ENCODE measurements around the gene KLHDC8A. TPM values are rescaled to one million over a fixed set of nuclear protein-coding genes. Genes with fewer than 3 reads are reported as not detected.

Gene KLHDC8A
- polyA plus RNA-seq, 4 donors, result 0.22 to 1.7 (median 1.1) TPM

DNA sequence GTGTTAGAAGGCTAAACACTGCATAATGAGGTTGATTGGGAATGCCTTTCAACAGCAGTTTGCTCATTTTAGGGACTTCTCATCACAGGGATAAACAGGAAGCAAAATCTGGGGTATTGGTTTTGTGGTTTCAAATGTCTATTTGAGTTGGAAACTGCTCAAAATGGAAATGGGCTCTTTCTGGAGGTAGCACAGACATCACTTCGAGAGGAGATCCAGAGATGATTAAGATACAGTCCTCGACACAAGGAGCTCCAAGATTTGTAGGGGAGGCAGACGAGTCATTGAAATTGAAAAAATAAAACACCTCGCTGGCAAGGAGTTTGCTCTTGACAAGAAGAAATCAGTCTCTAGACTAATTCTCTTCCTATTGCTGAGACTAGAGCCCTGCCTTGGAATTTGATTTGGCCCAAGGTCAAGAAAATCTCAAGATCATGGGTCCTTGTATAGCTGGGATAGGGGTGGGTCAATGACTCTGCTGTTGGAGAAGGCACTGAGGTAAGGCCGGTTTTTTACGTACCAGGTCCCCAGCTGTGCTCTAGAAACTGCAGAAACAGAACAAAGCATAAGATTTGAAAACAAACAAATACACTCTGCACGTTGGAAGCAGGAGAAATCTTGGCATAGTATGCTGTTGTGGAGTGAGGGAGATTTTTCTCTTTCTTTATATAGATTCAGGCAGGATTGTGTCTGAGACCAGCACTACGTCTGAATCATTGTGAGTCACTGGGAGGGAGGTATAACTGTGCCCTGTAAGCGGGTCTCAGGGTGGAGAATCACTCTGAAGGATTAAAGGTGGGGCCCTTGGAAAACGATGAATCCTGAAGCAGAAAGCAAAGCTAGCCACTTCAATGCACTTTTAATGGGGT, 17.7 kb upstream of the KLHDC8A start:
- no peak for DNase-seq
- Histone ChIP-seq H3K36me3 (ENCODE audit: control insufficient read depth in 3 of 3, insufficient read depth in 2 of 3, low read depth in 1 of 3, low read length in 3 of 3) (no peaks in the 10 kb centered on the region), H3K27me3 (ENCODE audit: control insufficient read depth in 3 of 3, insufficient read depth in 3 of 3, low read length in 3 of 3) (peaks cover 0 to 4% (median 2%) of the 10 kb centered on the region in 3 donors), H3K4me3 (ENCODE audit: low read depth in 1 of 3, low read length in 3 of 3) (no peak overlapping the region), H3K9me3 (ENCODE audit: control insufficient read depth in 2 of 2, insufficient read depth in 1 of 2, low read depth in 1 of 2, low read length in 1 of 2) (no peaks in the 10 kb centered on the region), H3K4me1 (ENCODE audit: control insufficient read depth in 3 of 3, insufficient read depth in 2 of 3, low read depth in 1 of 3, low read length in 2 of 3) (no peaks in the 10 kb centered on the region), H3K27ac (ENCODE audit: low read depth in 1 of 3, low read length in 2 of 3) (no peak overlapping the region)
- WGBS, 3 donors, result 44 to 59% (median 45%) methylated on average over 10 of the region's 10 CpGs
- no peak for FAIRE-seq

DNA sequence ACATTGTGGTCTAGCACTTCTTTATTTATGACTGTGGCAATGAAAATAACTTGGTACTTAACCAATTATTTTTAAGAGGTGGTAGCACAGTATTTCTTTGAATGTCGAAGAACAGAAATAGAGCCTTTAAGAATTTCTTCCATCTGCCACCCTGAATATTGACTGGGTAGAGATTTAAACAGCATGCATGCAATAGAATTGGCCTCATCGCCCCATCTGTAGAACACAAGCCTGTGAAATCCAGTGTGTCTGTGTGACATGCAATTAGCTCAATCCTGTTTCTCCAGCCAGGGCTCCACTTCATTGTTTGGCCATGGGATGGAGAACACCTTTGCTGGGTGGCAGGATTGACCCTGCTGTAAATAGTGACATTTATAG, 17.1 kb upstream of the KLHDC8A start:
- FAIRE-seq, result no peak
- no peak overlapping the region for H3K27ac ChIP-seq (ENCODE audit: low read depth in 1 of 3, low read length in 2 of 3)

DNA sequence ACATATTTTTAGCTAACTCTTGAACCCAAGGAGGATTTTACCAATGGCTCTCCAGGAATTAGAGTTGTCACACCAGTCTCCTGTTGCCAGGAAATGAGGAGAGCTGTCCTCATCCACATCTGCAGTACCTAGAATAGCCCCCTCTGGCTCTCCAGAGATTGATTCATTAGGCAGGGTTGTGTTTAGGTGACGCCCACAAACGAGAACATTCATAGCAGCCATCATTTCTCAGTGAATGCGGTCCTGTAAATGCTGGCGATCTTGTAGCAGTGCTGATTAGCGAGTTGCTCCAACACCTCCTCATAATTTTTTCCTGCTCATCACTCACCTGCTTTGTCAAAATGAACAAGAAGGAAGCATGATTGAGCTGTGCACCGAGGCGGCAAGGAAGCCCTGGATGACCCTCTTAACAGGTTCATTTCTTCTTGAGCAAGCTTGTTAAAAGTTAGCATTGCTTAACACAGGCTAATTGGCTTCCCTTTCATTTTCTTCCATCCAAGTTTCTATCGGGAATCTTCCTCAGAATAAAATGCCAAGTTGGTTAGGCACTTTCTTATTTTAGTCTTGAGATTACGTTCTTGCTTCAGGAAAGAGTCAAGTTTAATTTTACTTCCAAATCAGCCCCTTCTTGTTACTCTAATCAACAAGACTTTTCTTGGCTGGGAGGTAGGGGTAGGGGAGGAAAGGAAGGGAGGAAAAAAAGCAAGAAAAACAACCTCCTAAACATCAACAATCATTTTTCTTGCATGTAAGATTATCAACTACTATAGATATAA, 16.5 kb upstream of the KLHDC8A start:
- Histone ChIP-seq H3K4me3 (ENCODE audit: low read depth in 1 of 3, low read length in 3 of 3) (no peak overlapping the region), H3K27ac (ENCODE audit: low read depth in 1 of 3, low read length in 2 of 3) (no peak overlapping the region), H3K9me3 (ENCODE audit: control insufficient read depth in 2 of 2, insufficient read depth in 1 of 2, low read depth in 1 of 2, low read length in 1 of 2) (no peaks in the 10 kb centered on the region), H3K36me3 (ENCODE audit: control insufficient read depth in 3 of 3, insufficient read depth in 2 of 3, low read depth in 1 of 3, low read length in 3 of 3) (no peaks in the 10 kb centered on the region), H3K27me3 (ENCODE audit: control insufficient read depth in 3 of 3, insufficient read depth in 3 of 3, low read length in 3 of 3) (peaks cover 0 to 3% (median 2%) of the 10 kb centered on the region in 3 donors), H3K4me1 (ENCODE audit: control insufficient read depth in 3 of 3, insufficient read depth in 2 of 3, low read depth in 1 of 3, low read length in 2 of 3) (no peaks in the 10 kb centered on the region)
- 56 to 71% (median 68%) methylated on average over 9 of the region's 9 CpGs for WGBS, 3 donors
- DNase-seq (no peak), FAIRE-seq (no peak)

More for the DNA sequence above, 17.1 kb upstream of the KLHDC8A start:
- DNase-seq, result no peak
- Histone ChIP-seq H3K27me3 (ENCODE audit: control insufficient read depth in 3 of 3, insufficient read depth in 3 of 3, low read length in 3 of 3) (peaks cover 0 to 4% (median 2%) of the 10 kb centered on the region in 3 donors), H3K36me3 (ENCODE audit: control insufficient read depth in 3 of 3, insufficient read depth in 2 of 3, low read depth in 1 of 3, low read length in 3 of 3) (no peaks in the 10 kb centered on the region), H3K4me1 (ENCODE audit: control insufficient read depth in 3 of 3, insufficient read depth in 2 of 3, low read depth in 1 of 3, low read length in 2 of 3) (no peaks in the 10 kb centered on the region), H3K9me3 (ENCODE audit: control insufficient read depth in 2 of 2, insufficient read depth in 1 of 2, low read depth in 1 of 2, low read length in 1 of 2) (no peaks in the 10 kb centered on the region), H3K4me3 (ENCODE audit: low read depth in 1 of 3, low read length in 3 of 3) (no peak overlapping the region)
- 84 to 94% (median 93%) methylated on average over 2 of the region's 2 CpGs for WGBS, 3 donors

DNA sequence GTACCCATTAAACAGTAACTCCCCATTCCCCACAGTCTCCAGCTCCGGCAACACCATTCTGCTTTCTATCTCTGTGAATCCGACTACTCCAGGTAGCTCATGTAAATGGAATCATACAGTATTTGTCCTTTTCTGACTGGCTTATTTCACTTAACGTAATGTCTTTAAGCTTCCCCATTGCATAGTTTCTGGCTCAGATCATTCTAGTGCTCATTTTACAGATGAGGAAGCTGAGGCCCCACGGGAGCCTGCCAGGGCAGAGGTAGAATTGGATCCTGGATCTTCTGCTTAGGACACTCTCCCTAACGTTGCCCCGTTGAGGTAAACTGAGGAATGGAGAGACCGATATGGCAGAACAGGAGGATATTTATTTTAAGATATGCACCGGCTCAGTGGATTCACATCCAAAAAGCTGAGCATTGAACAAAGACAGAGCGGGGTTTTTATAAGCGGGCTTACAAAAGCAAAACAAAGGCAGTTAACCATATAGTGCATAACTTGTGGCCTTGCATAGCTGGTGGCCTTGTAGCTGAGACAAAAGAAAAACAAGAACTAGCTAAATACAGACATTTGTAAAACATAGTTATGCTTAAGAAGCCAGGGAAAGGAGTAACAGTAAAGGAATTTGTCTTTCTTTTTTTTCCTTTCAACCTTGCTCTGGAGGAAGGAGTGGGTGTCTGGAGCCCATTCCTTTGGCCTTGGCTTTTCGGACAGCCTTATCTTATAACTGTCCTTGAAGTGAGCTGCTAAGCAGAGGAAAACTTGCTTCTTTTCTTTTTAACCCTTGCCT, 15.3 kb upstream of the KLHDC8A start:
- H3K36me3 ChIP-seq (ENCODE audit: control insufficient read depth in 3 of 3, insufficient read depth in 2 of 3, low read depth in 1 of 3, low read length in 3 of 3), result no peaks in the 10 kb centered on the region
- DNase-seq (no peak), FAIRE-seq (no peak)
- no peaks in the 10 kb centered on the region for H3K4me1 ChIP-seq (ENCODE audit: control insufficient read depth in 3 of 3, insufficient read depth in 2 of 3, low read depth in 1 of 3, low read length in 2 of 3)
- H3K27me3 ChIP-seq (ENCODE audit: control insufficient read depth in 3 of 3, insufficient read depth in 3 of 3, low read length in 3 of 3), result no peaks in the 10 kb centered on the region
- no peaks in the 10 kb centered on the region for H3K9me3 ChIP-seq (ENCODE audit: control insufficient read depth in 2 of 2, insufficient read depth in 1 of 2, low read depth in 1 of 2, low read length in 1 of 2)
- no peak overlapping the region for H3K27ac ChIP-seq (ENCODE audit: low read depth in 1 of 3, low read length in 2 of 3)
- no peak overlapping the region for H3K4me3 ChIP-seq (ENCODE audit: low read depth in 1 of 3, low read length in 3 of 3)
- 72 to 79% (median 73%) methylated on average over 11 of the region's 11 CpGs for WGBS, 3 donors

DNA sequence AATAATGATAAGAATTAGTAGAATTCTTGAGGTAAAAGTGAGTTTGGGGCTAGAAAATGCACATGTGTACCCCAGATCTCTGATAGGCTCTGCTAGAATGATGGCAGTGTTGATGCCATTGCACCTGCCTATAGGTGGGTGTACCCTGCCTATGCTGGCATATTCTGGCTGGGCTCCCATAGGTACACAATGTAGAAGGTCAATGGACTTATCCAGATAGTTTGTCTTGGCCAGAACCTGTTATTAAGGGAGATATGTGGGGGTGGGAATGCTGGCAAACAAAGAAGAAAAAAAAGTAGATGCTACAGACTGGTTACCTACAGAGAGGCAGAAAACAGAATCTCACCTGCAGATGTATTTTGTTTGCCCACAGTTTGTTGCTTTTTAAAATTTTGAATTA, 14.1 kb upstream of the KLHDC8A start:
- H3K4me1 ChIP-seq (ENCODE audit: control insufficient read depth in 3 of 3, insufficient read depth in 2 of 3, low read depth in 1 of 3, low read length in 2 of 3), result no peaks in the 10 kb centered on the region
- H3K4me3 ChIP-seq (ENCODE audit: low read depth in 1 of 3, low read length in 3 of 3), result no peak overlapping the region
- H3K27me3 ChIP-seq (ENCODE audit: control insufficient read depth in 3 of 3, insufficient read depth in 3 of 3, low read length in 3 of 3), result no peaks in the 10 kb centered on the region
- no peak overlapping the region for H3K27ac ChIP-seq (ENCODE audit: low read depth in 1 of 3, low read length in 2 of 3)
- FAIRE-seq (no peak), DNase-seq (peak in 1 of 2 donors; percentile 58)
- no peaks in the 10 kb centered on the region for H3K36me3 ChIP-seq (ENCODE audit: control insufficient read depth in 3 of 3, insufficient read depth in 2 of 3, low read depth in 1 of 3, low read length in 3 of 3)
- H3K9me3 ChIP-seq (ENCODE audit: control insufficient read depth in 2 of 2, insufficient read depth in 1 of 2, low read depth in 1 of 2, low read length in 1 of 2), result no peaks in the 10 kb centered on the region

DNA sequence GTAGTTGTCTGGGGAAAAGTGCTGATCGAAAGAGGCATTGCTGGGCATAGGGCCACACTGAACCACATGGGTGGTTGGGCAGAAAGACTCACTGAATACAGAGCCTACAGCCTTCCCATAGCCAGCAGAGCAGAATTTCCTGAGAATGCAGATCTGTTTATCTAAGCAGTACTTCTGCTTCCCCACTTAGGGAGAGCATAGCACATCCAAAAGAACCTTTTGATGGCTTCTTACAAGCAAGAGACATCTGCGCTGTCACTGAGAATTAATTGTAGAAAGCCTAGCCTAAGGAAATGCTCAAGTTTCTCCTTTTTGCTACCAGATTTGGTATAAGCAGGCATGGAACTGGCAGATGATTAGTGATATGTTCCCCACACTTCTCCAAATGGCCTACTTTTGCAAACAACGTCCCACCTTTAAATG, 13.0 kb upstream of the KLHDC8A start:
- Histone ChIP-seq H3K4me3 (ENCODE audit: low read depth in 1 of 3, low read length in 3 of 3) (no peak overlapping the region), H3K27ac (ENCODE audit: low read depth in 1 of 3, low read length in 2 of 3) (no peak overlapping the region), H3K9me3 (ENCODE audit: control insufficient read depth in 2 of 2, insufficient read depth in 1 of 2, low read depth in 1 of 2, low read length in 1 of 2) (no peaks in the 10 kb centered on the region), H3K4me1 (ENCODE audit: control insufficient read depth in 3 of 3, insufficient read depth in 2 of 3, low read depth in 1 of 3, low read length in 2 of 3) (no peaks in the 10 kb centered on the region), H3K36me3 (ENCODE audit: control insufficient read depth in 3 of 3, insufficient read depth in 2 of 3, low read depth in 1 of 3, low read length in 3 of 3) (no peaks in the 10 kb centered on the region), H3K27me3 (ENCODE audit: control insufficient read depth in 3 of 3, insufficient read depth in 3 of 3, low read length in 3 of 3) (no peaks in the 10 kb centered on the region)
- WGBS, 3 donors, result 55 to 83% (median 61%) methylated on average over 3 of the region's 3 CpGs
- FAIRE-seq, result no peak
- DNase-seq, result no peak

DNA sequence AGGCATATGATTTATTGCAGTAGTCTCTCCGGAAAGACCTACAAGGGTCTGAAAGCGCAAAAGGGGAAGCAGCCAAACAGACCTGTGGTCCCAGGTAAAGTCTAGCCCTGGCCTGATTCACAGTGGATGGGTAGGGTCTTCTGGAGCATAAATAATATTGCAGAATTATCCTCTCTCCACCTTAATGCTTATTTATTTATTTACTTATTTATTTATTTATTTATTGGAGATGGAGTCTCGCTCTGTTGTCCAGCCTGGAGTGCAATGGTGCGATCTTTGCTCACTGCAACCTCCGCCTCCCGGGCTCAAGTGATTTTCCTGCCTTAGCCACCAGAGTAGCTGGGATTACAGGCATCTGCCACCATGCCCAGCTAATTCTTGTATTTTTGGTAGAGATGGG, 11.8 kb upstream of the KLHDC8A start:
- no peaks in the 10 kb centered on the region for H3K4me1 ChIP-seq (ENCODE audit: control insufficient read depth in 3 of 3, insufficient read depth in 2 of 3, low read depth in 1 of 3, low read length in 2 of 3)
- H3K9me3 ChIP-seq (ENCODE audit: control insufficient read depth in 2 of 2, insufficient read depth in 1 of 2, low read depth in 1 of 2, low read length in 1 of 2), result no peaks in the 10 kb centered on the region
- H3K27me3 ChIP-seq (ENCODE audit: control insufficient read depth in 3 of 3, insufficient read depth in 3 of 3, low read length in 3 of 3), result no peaks in the 10 kb centered on the region
- no peak overlapping the region for H3K27ac ChIP-seq (ENCODE audit: low read depth in 1 of 3, low read length in 2 of 3)
- no peaks in the 10 kb centered on the region for H3K36me3 ChIP-seq (ENCODE audit: control insufficient read depth in 3 of 3, insufficient read depth in 2 of 3, low read depth in 1 of 3, low read length in 3 of 3)
- no peak for FAIRE-seq
- H3K4me3 ChIP-seq (ENCODE audit: low read depth in 1 of 3, low read length in 3 of 3), result no peak overlapping the region
- WGBS, 3 donors, result 92 to 94% (median 94%) methylated on average over 6 of the region's 6 CpGs
- DNase-seq, result no peak

DNA sequence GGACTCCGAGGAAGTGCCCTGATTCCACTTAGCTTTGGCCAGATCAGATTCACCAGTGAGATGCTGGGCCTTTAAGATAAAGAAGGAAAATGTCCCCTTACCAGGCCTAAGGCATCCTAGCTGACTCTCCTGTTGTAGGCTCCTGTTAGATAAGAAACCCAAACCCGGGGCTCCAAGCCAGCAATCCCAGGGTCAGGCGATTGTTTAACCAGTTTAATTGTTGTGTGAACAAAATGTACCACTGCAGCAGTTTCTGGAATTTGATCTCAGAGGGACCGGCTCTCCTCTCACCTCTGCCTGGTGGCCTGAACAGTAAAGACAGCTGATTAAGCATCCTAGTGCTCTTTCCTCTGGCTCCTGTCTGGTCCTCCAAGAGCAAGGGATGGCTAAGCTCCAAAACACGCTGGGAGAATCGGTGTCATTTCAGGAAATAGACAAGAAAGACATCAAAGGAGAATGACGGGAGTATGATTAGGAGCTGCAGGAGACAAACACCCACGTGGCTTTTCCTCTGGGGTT, 9.3 kb upstream of the KLHDC8A start:
- H3K27me3 ChIP-seq (ENCODE audit: control insufficient read depth in 3 of 3, insufficient read depth in 3 of 3, low read length in 3 of 3), result peaks cover 0 to 1% (median 0%) of the 10 kb centered on the region in 3 donors
- H3K4me3 ChIP-seq (ENCODE audit: low read depth in 1 of 3, low read length in 3 of 3), result no peak overlapping the region
- no peaks in the 10 kb centered on the region for H3K4me1 ChIP-seq (ENCODE audit: control insufficient read depth in 3 of 3, insufficient read depth in 2 of 3, low read depth in 1 of 3, low read length in 2 of 3)
- no peak overlapping the region for H3K27ac ChIP-seq (ENCODE audit: low read depth in 1 of 3, low read length in 2 of 3)
- no peak for FAIRE-seq
- WGBS, 3 donors, result 10 to 39% (median 14%) methylated on average over 8 of the region's 8 CpGs
- DNase-seq, result peak in 1 of 2 donors; percentile 67
- no peaks in the 10 kb centered on the region for H3K36me3 ChIP-seq (ENCODE audit: control insufficient read depth in 3 of 3, insufficient read depth in 2 of 3, low read depth in 1 of 3, low read length in 3 of 3)
- no peaks in the 10 kb centered on the region for H3K9me3 ChIP-seq (ENCODE audit: control insufficient read depth in 2 of 2, insufficient read depth in 1 of 2, low read depth in 1 of 2, low read length in 1 of 2)
